Measurements from ENCODE around the gene PLD5.

DNA sequence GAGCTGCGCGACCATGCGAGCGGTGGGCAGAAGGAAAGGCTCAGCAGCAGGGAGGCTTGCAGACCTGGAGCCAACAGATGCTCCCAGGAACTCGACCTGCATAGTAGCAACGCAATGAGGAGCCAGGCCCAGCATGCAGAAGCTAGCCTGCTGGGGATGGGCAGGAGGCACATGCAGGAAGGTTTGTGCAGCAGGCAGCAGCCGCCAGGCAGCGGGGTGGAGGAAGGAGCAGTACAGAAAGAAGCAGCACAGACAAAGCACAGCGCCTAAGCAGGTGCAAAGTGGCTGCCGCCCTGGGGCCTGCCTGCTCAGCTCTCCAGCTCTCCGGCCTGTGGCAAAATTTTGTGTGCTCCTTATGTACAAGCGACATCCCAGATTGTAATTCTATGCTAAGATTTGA lies 312.1 kb downstream of the PLD5 start:
- TF ChIP-seq POLR2A (IDR thresholded peaks at IDR 0.05; ENCODE audit: low read depth, low read length) (no peak), TAF1 (IDR thresholded peaks at IDR 0.05; ENCODE audit: borderline replicate concordance, low read depth, low read length) (no peak), POLR2AphosphoS5 (IDR thresholded peaks at IDR 0.05; ENCODE audit: low read depth, low read length) (no peak)
